Measurements from ENCODE around the gene RPA3. TPM values are rescaled to one million over a fixed set of nuclear protein-coding genes. Genes with fewer than 3 reads are reported as not detected.

The RPA3 gene
- total and polyA plus RNA-seq, 2 of the 13 experiments (the other 11 are each of a cell fraction or from before 2014, with no cell fraction given) = 38.3 to 154 TPM

DNA sequence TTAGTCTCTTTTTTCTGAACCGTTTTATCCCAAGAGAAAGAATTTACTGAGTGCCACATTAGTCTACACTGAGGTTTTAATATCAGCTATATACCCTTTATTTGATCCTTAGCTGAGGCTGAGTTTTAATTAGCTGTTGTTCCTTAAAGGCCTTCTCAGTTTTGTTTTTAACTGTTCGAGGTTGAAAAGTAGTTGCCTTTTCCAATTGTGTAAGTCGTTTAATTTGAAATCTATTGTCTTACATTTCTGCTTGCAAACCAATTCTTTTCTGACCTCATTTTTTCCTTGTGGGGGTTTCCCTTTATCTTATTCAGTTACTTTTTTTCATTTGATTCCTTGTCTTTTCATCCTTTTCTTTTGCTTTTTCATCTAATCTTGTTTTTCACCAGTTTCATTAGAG, 47.0 kb downstream of the RPA3 start:
- BruUV-seq (replicated peaks) = no TSS peak
- Histone ChIP-seq H3K4me2 (ENCODE audit: low read depth, low read length) (no peak overlapping the region), H3K27ac (ENCODE audit: extremely low read length, insufficient read depth, low read length) (no peak overlapping the region), H3K9ac (ENCODE audit: insufficient read depth, low read depth, low read length) (no peak overlapping the region), H3K79me2 (ENCODE audit: insufficient read depth, low read length) (peaks cover 4% of the 10 kb centered on the region), H4K20me1 (ENCODE audit: insufficient read depth, low read length) (no peaks in the 10 kb centered on the region), H3K9me3 (ENCODE audit: low read length) (no peaks in the 10 kb centered on the region), H3K36me3 (replicated peaks in 1 of 2; ENCODE audit: control insufficient read depth in 1 of 2, insufficient read depth in 2 of 2, low read length in 2 of 2) (peaks cover 2 to 9% of the 10 kb centered on the region in 2 experiments; a peak in 4 of 5 replicates), H2AFZ (ENCODE audit: low read length) (no peak overlapping the region), H3K4me3 (replicated peaks in 1 of 3; ENCODE audit: insufficient read depth in 1 of 3, low read depth in 2 of 3, low read length in 3 of 3) (no peak overlapping the region), H3K4me1 (ENCODE audit: insufficient read depth, low read length) (no peaks in the 10 kb centered on the region), H3K27me3 (ENCODE audit: control insufficient read depth in 1 of 2, insufficient read depth in 2 of 2, low read length in 2 of 2) (no peaks in the 10 kb centered on the region)
- in situ Hi-C loops (cut with HindIII; ENCODE audit: extremely low pct_ligation_motif_present, low pct_unique_long_range_greater_than_20kb) (loop anchor here (25.0 kb wide), 1 partner anchor 541 kb away; no protein-coding TSS in a partner anchor), intact Hi-C loops (cut with micrococcal nuclease; ENCODE audit: unreplicated experiment) (loop anchor here (10.0 kb wide), 1 partner anchor 243 kb away; no protein-coding TSS in a partner anchor)
- CTCF ChIA-PET (ENCODE audit: low intra/inter-chr PET ratio, low total read pairs) = no interaction called here
- FAIRE-seq (no peak), DNase-seq (ENCODE audit: low spot score) (no peak), ATAC-seq (no peak)
- TF ChIP-seq, protein P1, sequence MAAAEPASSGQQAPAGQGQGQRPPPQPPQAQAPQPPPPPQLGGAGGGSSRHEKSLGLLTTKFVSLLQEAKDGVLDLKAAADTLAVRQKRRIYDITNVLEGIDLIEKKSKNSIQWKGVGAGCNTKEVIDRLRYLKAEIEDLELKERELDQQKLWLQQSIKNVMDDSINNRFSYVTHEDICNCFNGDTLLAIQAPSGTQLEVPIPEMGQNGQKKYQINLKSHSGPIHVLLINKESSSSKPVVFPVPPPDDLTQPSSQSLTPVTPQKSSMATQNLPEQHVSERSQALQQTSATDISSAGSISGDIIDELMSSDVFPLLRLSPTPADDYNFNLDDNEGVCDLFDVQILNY (CRISPR knock-in tag; conservative IDR thresholded peaks at IDR 0.05) = no peak
- TF ChIP-seq JUNB (CRISPR knock-in tag; IDR thresholded peaks at IDR 0.05; ENCODE audit: borderline replicate concordance) (no peak), ATRX (CRISPR knock-in tag; IDR thresholded peaks at IDR 0.05; ENCODE audit: borderline replicate concordance) (no peak), HES4 (CRISPR knock-in tag; IDR thresholded peaks at IDR 0.05; ENCODE audit: borderline replicate concordance) (no peak), MTA1 (CRISPR knock-in tag; IDR thresholded peaks at IDR 0.05; ENCODE audit: borderline replicate concordance) (no peak), ZNF629 (CRISPR knock-in tag; conservative IDR thresholded peaks at IDR 0.05) (no peak), NR2F2 (IDR thresholded peaks at IDR 0.05; ENCODE audit: borderline replicate concordance, low read depth) (no peak)
- TF ChIP-seq, protein P2, sequence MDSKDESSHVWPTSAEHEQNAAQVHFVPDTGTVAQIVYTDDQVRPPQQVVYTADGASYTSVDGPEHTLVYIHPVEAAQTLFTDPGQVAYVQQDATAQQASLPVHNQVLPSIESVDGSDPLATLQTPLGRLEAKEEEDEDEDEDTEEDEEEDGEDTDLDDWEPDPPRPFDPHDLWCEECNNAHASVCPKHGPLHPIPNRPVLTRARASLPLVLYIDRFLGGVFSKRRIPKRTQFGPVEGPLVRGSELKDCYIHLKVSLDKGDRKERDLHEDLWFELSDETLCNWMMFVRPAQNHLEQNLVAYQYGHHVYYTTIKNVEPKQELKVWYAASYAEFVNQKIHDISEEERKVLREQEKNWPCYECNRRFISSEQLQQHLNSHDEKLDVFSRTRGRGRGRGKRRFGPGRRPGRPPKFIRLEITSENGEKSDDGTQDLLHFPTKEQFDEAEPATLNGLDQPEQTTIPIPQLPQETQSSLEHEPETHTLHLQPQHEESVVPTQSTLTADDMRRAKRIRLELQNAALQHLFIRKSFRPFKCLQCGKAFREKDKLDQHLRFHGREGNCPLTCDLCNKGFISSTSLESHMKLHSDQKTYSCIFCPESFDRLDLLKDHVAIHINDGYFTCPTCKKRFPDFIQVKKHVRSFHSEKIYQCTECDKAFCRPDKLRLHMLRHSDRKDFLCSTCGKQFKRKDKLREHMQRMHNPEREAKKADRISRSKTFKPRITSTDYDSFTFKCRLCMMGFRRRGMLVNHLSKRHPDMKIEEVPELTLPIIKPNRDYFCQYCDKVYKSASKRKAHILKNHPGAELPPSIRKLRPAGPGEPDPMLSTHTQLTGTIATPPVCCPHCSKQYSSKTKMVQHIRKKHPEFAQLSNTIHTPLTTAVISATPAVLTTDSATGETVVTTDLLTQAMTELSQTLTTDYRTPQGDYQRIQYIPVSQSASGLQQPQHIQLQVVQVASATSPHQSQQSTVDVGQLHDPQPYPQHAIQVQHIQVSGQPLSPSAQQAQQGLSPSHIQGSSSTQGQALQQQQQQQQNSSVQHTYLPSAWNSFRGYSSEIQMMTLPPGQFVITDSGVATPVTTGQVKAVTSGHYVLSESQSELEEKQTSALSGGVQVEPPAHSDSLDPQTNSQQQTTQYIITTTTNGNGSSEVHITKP (CRISPR knock-in tag; IDR thresholded peaks at IDR 0.05; ENCODE audit: low read depth) = no peak
- 77% methylated on average over 3 of the region's 3 CpGs for WGBS (ENCODE audit: low lambda C conversion rate)
- POLR2A ChIA-PET = no interaction called here

All from HepG2 (cell line).